A549 treated with Mapracorat at 1 μM for 4 hours (cell line): ENCODE data around the gene SIRT2. TPM values are rescaled to one million over a fixed set of nuclear protein-coding genes. Genes with fewer than 3 reads are reported as not detected.

Source experiments
- total RNA-seq: library from RNA; stranded (reverse); fragments of 200-300 nt; extraction: Qiagen RNA extraction; gene quantifications from 5 replicates; pipeline ENCODE4 v1.2.3, GENCODE V29; 2022

SIRT2 gene
- total RNA-seq: 32.8 to 40.0 TPM (median 37.6 TPM) in 5 replicates

DNA sequence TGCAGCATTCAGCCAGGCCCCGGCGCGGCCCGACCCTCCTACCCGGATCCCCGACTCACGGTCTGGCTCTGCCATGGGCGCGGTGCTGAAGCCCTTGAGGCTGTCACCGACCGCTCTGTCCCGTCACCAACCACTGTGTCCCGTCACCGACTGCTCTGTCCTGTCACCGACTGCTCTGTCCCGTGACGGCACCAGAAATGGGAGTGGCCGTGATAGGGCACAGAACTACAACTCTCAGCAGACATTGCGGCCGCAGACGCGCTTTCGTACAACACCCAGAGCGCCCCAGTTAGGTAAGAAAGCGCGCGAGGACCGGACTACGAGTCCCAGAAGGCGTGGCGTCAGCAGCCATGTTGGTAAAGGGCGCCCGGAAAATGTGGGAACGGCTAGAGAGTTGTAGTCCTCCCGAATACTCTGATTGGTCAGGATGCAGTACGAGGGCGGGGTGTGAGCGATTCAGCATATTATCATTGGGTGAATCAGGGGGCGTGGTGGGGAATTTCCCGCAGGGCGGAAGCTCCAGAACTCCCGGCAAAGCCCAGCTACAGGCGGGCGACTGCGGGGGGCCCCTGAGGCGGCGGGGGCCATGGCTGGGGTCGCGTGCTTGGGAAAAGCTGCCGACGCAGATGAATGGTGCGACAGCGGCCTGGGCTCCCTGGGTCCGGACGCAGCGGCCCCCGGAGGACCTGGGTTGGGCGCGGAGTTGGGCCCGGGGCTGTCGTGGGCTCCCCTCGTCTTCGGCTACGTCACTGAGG, at the start of gene SIRT2, which contains the start of gene NFKBIB:
TSS of gene SIRT2 (minus strand) at position 172 of the 755 bp plus-strand sequence. CDS start at position 75, 97 bp downstream.
TSS of gene NFKBIB (plus strand) at position 523 of the 755 bp plus-strand sequence. CDS start at position 587, 64 bp downstream.

DNA sequence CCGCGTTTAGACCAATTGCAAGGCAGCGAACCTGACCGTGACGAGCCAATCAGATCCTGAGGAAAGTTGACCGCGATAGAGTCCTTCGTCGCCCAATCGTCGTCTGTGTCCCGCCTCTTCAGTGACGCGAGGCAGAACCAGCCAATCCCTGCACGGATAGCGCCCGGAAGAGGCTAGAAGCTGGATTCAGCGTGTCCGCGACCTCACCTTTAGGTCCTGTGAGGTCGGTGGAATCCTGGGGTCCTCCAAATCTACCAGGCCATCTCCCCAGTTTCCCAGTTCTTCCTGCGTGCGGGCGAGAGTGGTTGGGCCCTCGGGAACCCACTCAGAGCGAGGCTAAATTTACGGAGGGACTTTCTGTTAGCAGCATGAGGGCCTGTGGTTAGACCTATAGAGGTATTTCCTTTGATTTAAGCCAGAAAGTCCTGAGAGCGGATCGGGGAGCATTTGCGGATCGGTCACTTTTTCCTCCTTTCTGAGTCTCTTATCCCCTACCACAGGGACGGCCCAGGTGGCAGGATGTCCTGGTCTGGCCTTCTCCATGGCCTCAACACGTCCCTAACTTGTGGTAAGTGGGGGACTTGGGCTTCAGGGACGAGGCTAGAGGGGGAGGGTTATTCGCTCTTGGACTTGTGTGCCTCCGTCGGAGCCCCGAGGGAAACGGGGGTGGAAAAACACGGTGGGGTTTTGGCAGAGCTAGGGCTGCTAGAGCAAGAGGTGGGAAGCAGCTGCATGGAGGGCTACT, 31.5 kb upstream of the SIRT2 start, which contains the start of gene MRPS12:
TSS of gene MRPS12 (plus strand) at position 169 of the 745 bp plus-strand sequence. CDS start at position 520, 351 bp downstream.

DNA sequence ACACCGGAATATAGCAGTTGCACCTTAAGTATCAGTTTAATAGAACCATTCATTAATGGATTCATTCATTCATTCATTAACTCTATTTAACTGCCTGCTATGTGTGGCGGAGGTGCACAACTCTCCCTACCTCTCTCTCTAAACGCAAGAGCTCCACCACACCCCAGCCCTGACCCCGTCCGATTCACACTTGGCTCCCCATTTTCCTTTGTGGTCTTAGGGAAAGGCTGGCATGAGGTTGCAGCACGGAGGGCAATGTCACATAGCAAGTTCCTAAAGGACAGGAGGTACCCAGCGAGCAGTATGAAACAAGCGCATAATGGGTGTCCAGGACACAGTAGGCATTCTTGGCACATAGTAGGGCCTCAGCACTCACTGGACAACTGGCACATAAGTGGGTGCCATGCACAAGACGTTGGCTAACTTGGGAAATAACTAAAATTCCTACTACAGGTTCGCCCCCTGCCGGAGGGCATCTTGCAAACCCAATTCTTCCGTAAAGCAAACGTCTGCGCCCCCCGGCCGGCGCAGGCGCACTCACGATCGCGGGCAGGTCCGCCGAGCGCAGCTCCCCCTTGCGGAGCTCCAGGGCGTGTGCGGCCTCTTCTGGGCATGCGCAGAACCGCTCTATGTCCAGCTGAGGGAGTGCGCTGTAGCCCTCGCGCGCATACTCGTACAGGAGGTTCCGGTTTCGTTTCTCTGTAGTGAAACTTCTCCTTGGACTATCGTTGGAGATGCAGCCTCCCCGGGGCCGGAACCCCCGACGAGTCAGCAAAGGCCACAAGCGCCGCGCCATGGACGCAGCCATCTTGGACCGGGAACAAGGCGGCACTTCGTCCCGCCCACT, 30.7 kb upstream of the SIRT2 start, which contains the start of gene SARS2:
TSS of gene SARS2 (minus strand) at position 835 of the 847 bp plus-strand sequence. CDS start at position 808, 27 bp downstream.

GRCh38 chr19:38877781-38878574, 21.4 kb downstream of the SIRT2 start, which contains the start of gene RINL:
RINL (minus strand) TSS chr19:38878275; CDS start chr19:38876742, 1,533 bp downstream.

DNA sequence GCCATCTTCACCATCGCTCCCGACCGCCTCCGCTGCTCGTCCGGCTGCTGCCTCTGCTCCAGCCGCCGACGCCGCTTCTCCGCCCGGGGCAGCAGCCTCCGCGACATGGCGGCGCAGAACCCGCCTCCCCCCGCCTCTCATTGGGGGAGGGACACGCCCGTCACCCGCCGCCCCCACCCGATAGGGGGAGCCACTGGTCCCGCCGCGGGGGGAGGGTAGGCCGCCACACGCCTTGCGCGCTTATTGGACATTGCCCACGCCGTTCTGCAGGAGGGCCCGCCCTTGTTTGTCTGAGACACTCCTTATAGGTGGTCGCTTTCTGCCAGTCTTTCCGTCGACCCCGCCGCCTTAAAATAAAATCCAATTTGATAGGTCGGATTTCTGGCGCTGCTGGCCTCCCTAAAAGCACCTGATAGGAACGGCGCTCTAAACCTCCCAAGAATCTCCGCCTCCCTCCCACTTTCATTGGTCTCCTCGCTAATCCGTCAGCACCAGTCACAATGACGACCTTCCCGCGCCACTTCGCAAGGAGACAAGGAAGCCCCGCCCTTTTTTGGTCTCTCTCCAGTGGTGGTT, 49.5 kb downstream of the SIRT2 start, which contains the start of gene HNRNPL:
TSS of gene HNRNPL (minus strand) at position 127 of the 576 bp plus-strand sequence. CDS start at position 107, 20 bp downstream.

Other genes starting within 250 kb of the SIRT2 start
- gene CAPN12, start 155.1 kb downstream of the SIRT2 start, total RNA-seq: 3.8 to 7.2 TPM (median 6.3 TPM) in 5 replicates
- not detected in 5 replicates for gene LGALS7, start 126.1 kb downstream of the SIRT2 start, total RNA-seq
- gene LGALS7B, start 110.4 kb downstream of the SIRT2 start, total RNA-seq: 0.48 to 0.86 TPM (median 0.57 TPM) in 3 of 5 replicates, not detected in the others
- 0.41 to 0.74 TPM (median 0.63 TPM) in 5 replicates for gene LGALS4, start 86.7 kb downstream of the SIRT2 start, total RNA-seq
- 272 to 390 TPM (median 289 TPM) in 5 replicates for gene ECH1, start 67.8 kb downstream of the SIRT2 start, total RNA-seq
- 317 to 386 TPM (median 357 TPM) in 5 replicates for gene HNRNPL, start 49.6 kb downstream of the SIRT2 start, total RNA-seq
- gene RINL, start 21.3 kb downstream of the SIRT2 start, total RNA-seq: 1.9 to 2.7 TPM (median 2.4 TPM) in 5 replicates
- gene NFKBIB, start 351 bp upstream of the SIRT2 start, total RNA-seq: 61.9 to 127 TPM (median 100 TPM) in 5 replicates
- 0.53 to 1.3 TPM (median 1.0 TPM) in 5 replicates for gene CCER2, start 12.6 kb upstream of the SIRT2 start, total RNA-seq
- gene SARS2, start 31.1 kb upstream of the SIRT2 start, total RNA-seq: 44.7 to 57.3 TPM (median 51.6 TPM) in 5 replicates
- gene MRPS12, start 31.3 kb upstream of the SIRT2 start, total RNA-seq: 200 to 304 TPM (median 264 TPM) in 5 replicates
- gene FBXO17, start 76.1 kb upstream of the SIRT2 start, total RNA-seq: 59.5 to 82.4 TPM (median 78.3 TPM) in 5 replicates
- 2.8 to 4.4 TPM (median 3.6 TPM) in 5 replicates for gene FBXO27, start 132.9 kb upstream of the SIRT2 start, total RNA-seq
- 0.05 to 0.17 TPM in 2 of 5 replicates, not detected in the others for gene ACP7, start 184.8 kb upstream of the SIRT2 start, total RNA-seq
- gene PAK4, start 226.2 kb upstream of the SIRT2 start, total RNA-seq: 82.2 to 115 TPM (median 108 TPM) in 5 replicates